ENCODE measurements around the gene GPC6. TPM values are rescaled to one million over a fixed set of nuclear protein-coding genes. Genes with fewer than 3 reads are reported as not detected.

Gene GPC6
- total and polyA plus RNA-seq, 2 donors (not counting 3 experiments of a cell fraction or from before 2014, with no cell fraction given), result 0.01 TPM; not detected in 1

- Histone ChIP-seq H3K27me3 (ENCODE audit: control insufficient read depth in 2 of 2, insufficient read depth in 2 of 2, low read length in 2 of 2) (no peaks in the 10 kb centered on the region), H3K9ac (replicated peaks; ENCODE audit: extremely low read depth, insufficient read depth, low read length) (no peak overlapping the region), H3K4me3 (replicated peaks in 1 of 3; ENCODE audit: insufficient read depth in 1 of 3, low read depth in 1 of 3, low read length in 3 of 3) (no peak overlapping the region), H3K4me1 (ENCODE audit: control insufficient read depth, extremely low read depth, insufficient read depth, low read length) (no peaks in the 10 kb centered on the region), H3K79me2 (ENCODE audit: control insufficient read depth, insufficient read depth, low read length) (no peaks in the 10 kb centered on the region), H4K20me1 (replicated peaks; ENCODE audit: control insufficient read depth, extremely low read depth, insufficient read depth, low read length) (no peaks in the 10 kb centered on the region), H3K9me3 (replicated peaks; ENCODE audit: control insufficient read depth, insufficient read depth, low read length) (no peaks in the 10 kb centered on the region), H3K9me1 (replicated peaks; ENCODE audit: control insufficient read depth, extremely low read depth, insufficient read depth, low read length) (no peaks in the 10 kb centered on the region), H3K27ac (ENCODE audit: insufficient read depth, low read depth, low read length) (no peak overlapping the region), H3K4me2 (ENCODE audit: insufficient read depth, low read length) (no peak overlapping the region), H3K36me3 (ENCODE audit: control insufficient read depth in 2 of 2, extremely low read depth in 1 of 2, insufficient read depth in 2 of 2, low read length in 2 of 2) (no peaks in the 10 kb centered on the region), H2AFZ (ENCODE audit: low read depth, low read length) (no peak overlapping the region)
- no peak for DNase-seq (ENCODE audit: low read depth, low spot score)
- no peak for FAIRE-seq
- no peak for TF ChIP-seq POLR2A (IDR thresholded peaks at IDR 0.05; ENCODE audit: low read depth, low read length)
- no peak for TF ChIP-seq MAX (IDR thresholded peaks at IDR 0.05; ENCODE audit: insufficient read depth, insufficient read length)
- TF ChIP-seq POLR2AphosphoS5 (IDR thresholded peaks at IDR 0.05; ENCODE audit: insufficient read depth, low read depth, low read length), result no peak
- TF ChIP-seq MYC (IDR thresholded peaks at IDR 0.05; ENCODE audit: low read depth, low read length), result no peak
- TF ChIP-seq EZH2 (IDR thresholded peaks at IDR 0.05; ENCODE audit: borderline replicate concordance, low read depth, low read length, severe bottlenecking), result no peak
- no peak for TF ChIP-seq FOS (IDR thresholded peaks at IDR 0.05; ENCODE audit: borderline replicate concordance, insufficient read depth, low read length)
- no peak for TF ChIP-seq GATA2 (IDR thresholded peaks at IDR 0.05; ENCODE audit: insufficient read depth, insufficient read length, low read depth, low read length)
- TF ChIP-seq CTCF (IDR thresholded peaks at IDR 0.05; ENCODE audit: extremely low read depth in 1 of 2, insufficient read depth in 1 of 2, low read depth in 1 of 2, low read length in 2 of 2), result no peak
- TF ChIP-seq JUN (IDR thresholded peaks at IDR 0.05; ENCODE audit: borderline replicate concordance, insufficient read depth, insufficient read length, low read depth), result no peak
- CTCF ChIA-PET, result no interaction called here
- intact Hi-C loops (cut with micrococcal nuclease), result no loop called here
- no TSS peak for BruUV-seq (replicated peaks)
- POLR2A ChIA-PET, result no interaction called here
- dilution Hi-C loops (cut with MboI; ENCODE audit: extremely low pct_ligation_motif_present, low sequenced_read_pairs), result no loop called here
These were observed 560.4 kb downstream of the GPC6 start for GRCh38 chr13:93786846-93787489.

All from endothelial cell of umbilical vein (primary cell).